Endothelial cell of umbilical vein (primary cell): ENCODE measurements around the gene PITPNB. TPM values are rescaled to one million over a fixed set of nuclear protein-coding genes. Genes with fewer than 3 reads are reported as not detected.

Experiments used
- BruUV-seq: library from RNA; stranded (reverse); fragments of 400-500 nt; replicated peaks from 2 replicates; lab custom pipeline; 2021; lab: Mats Ljungman, UMichigan
- CTCF ChIA-PET: fragments of 300-600, 350-600 bp; sonication (Branson Sonifier 250); formaldehyde crosslinking; loops from one replicate; lab custom pipeline; 2021; ENCODE audit warnings: antibody characterized with exemption, inconsistent platforms; lab: Charles Lee
- POLR2A ChIA-PET: fragments of 300-600, 350-600 bp; sonication (Branson Sonifier 250); formaldehyde crosslinking; loops from one replicate; lab custom pipeline; 2021; ENCODE audit warnings: antibody characterized with exemption, inconsistent platforms; lab: Charles Lee
- DNase-seq: peaks from one replicate; pipeline ENCODE4 v3.0.0-alpha.2; 2011; ENCODE audit warnings: low read depth, low spot score
- FAIRE-seq: peaks from 2 replicates; lab custom pipeline; 2011; peaks lifted over from hg19 to GRCh38; lab: Jason Lieb, UNC
- H2AFZ ChIP-seq: 2 replicates; pipeline ENCODE4 v1.6.0; 2012; ENCODE audit warnings: low read depth, low read length, control low read depth, inconsistent platforms
- H3K27ac ChIP-seq: 2 replicates; pipeline ENCODE4 v1.5.1; 2011; ENCODE audit warnings: low read depth, mild to moderate bottlenecking, control low read depth, low read length, moderate library complexity; ENCODE audit not compliant: insufficient read depth
- H3K27me3 ChIP-seq, 2 experiments: 2 replicates each; pipeline versions ENCODE4 v1.6.0 to v1.6.1; 2011; ENCODE audit warnings: low read length in 2 of 2, mixed read lengths in 1 of 2; ENCODE audit not compliant: control insufficient read depth in 2 of 2, insufficient read depth in 2 of 2
- H3K36me3 ChIP-seq, 2 experiments: 2 replicates in 1 of 2; 3 replicates in 1 of 2; pipeline ENCODE4 v1.5.1; 2011; ENCODE audit warnings: low read length in 2 of 2, mild to moderate bottlenecking in 1 of 2, moderate library complexity in 1 of 2; ENCODE audit not compliant: control insufficient read depth in 2 of 2, insufficient read depth in 2 of 2; ENCODE audit errors: extremely low read depth in 1 of 2
- H3K4me1 ChIP-seq: 3 replicates; pipeline ENCODE4 v1.5.1; 2011; ENCODE audit warnings: mild to moderate bottlenecking, low read length; ENCODE audit not compliant: control insufficient read depth, insufficient read depth; ENCODE audit errors: extremely low read depth
- H3K4me2 ChIP-seq: 2 replicates; pipeline ENCODE4 v1.6.1; 2011; ENCODE audit warnings: low read length, control low read depth, mixed read lengths; ENCODE audit not compliant: insufficient read depth
- H3K4me3 ChIP-seq, 3 experiments: fragments of 200-600 bp in 1 of 3; sonication (generic), shearing (Covaris generic) in 1 of 3; replicated peaks in 1 of 3; 2 replicates each; pipeline ENCODE4 v1.5.1; 2011 to 2016; ENCODE audit warnings: control low read depth in 3 of 3, low read length in 3 of 3, mild to moderate bottlenecking in 2 of 3, inconsistent platforms in 1 of 3, low read depth in 1 of 3, moderate library complexity in 1 of 3; ENCODE audit not compliant: insufficient read depth in 1 of 3
- H3K79me2 ChIP-seq: 2 replicates; pipeline ENCODE4 v1.6.0; 2012; ENCODE audit warnings: low read length, inconsistent platforms; ENCODE audit not compliant: control insufficient read depth, insufficient read depth
- H3K9ac ChIP-seq: replicated peaks from 2 replicates; pipeline ENCODE3; 2011; ENCODE audit warnings: low read length, control low read depth; ENCODE audit not compliant: insufficient read depth; ENCODE audit errors: extremely low read depth
- H3K9me1 ChIP-seq: replicated peaks from 3 replicates; pipeline ENCODE4 v1.6.0; 2011; ENCODE audit warnings: mild to moderate bottlenecking, low read length; ENCODE audit not compliant: control insufficient read depth, insufficient read depth; ENCODE audit errors: extremely low read depth
- H3K9me3 ChIP-seq: replicated peaks from 2 replicates; pipeline ENCODE4 v1.5.1; 2012; ENCODE audit warnings: low read length, inconsistent platforms; ENCODE audit not compliant: control insufficient read depth, insufficient read depth
- H4K20me1 ChIP-seq: replicated peaks from 2 replicates; pipeline ENCODE3; 2011; ENCODE audit warnings: mild to moderate bottlenecking, low read length; ENCODE audit not compliant: control insufficient read depth, insufficient read depth; ENCODE audit errors: extremely low read depth
- CTCF ChIP-seq, 2 donors: IDR thresholded peaks; 1 replicate in 1 of 2; 2 replicates in 1 of 2; pipeline ENCODE4 v1.5.1; 2011; ENCODE audit warnings: low read length in 2 of 2, mild to moderate bottlenecking in 2 of 2, moderate library complexity in 2 of 2, control low read depth in 1 of 2, inconsistent platforms in 1 of 2, low read depth in 1 of 2; ENCODE audit not compliant: insufficient read depth in 1 of 2; ENCODE audit errors: extremely low read depth in 1 of 2
- EZH2 ChIP-seq: IDR thresholded peaks from 2 replicates; pipeline ENCODE4 v1.6.1; 2012; ENCODE audit warnings: borderline replicate concordance, low read depth, mild to moderate bottlenecking, moderate library complexity, low read length, inconsistent platforms; ENCODE audit not compliant: severe bottlenecking
- FOS ChIP-seq: IDR thresholded peaks from 2 replicates; pipeline ENCODE4 v1.6.1; 2011; ENCODE audit warnings: mild to moderate bottlenecking, low read length, moderate library complexity, borderline replicate concordance; ENCODE audit not compliant: insufficient read depth
- GATA2 ChIP-seq: IDR thresholded peaks from 2 replicates; pipeline ENCODE4 v1.7.0; 2011; ENCODE audit warnings: low read depth, mild to moderate bottlenecking, moderate library complexity, mixed read lengths, low read length; ENCODE audit not compliant: insufficient read length, insufficient read depth
- JUN ChIP-seq: IDR thresholded peaks from 2 replicates; pipeline ENCODE4 v1.6.1; 2011; ENCODE audit warnings: borderline replicate concordance, low read depth; ENCODE audit not compliant: insufficient read length, insufficient read depth
- MAX ChIP-seq: IDR thresholded peaks from 2 replicates; pipeline ENCODE4 v1.6.1; 2011; ENCODE audit not compliant: insufficient read depth, insufficient read length
- MYC ChIP-seq: IDR thresholded peaks from one replicate; pipeline ENCODE4 v1.6.1; 2011; ENCODE audit warnings: mild to moderate bottlenecking, low read depth, low read length
- POLR2A ChIP-seq: IDR thresholded peaks from 2 replicates; pipeline ENCODE4 v1.6.1; 2012; ENCODE audit warnings: low read depth, mild to moderate bottlenecking, control low read depth, low read length
- POLR2AphosphoS5 ChIP-seq: IDR thresholded peaks from 2 replicates; pipeline ENCODE4 v1.6.1; 2012; ENCODE audit warnings: low read depth, mild to moderate bottlenecking, control low read depth, low read length, moderate library complexity; ENCODE audit not compliant: insufficient read depth
- dilution Hi-C: fragments of 300-500 bp; cut with MboI; formaldehyde crosslinking; loops from one replicate; pipeline ENCODE4 v1.15.0; 2019; ENCODE audit warnings: low sequenced_read_pairs; ENCODE audit not compliant: extremely low pct_ligation_motif_present
- intact Hi-C: fragments of 100-400 bp; cut with micrococcal nuclease; formaldehyde crosslinking; loops from one replicate; pipeline ENCODE4 v1.10.0; 2022
- polyA plus RNA-seq, 4 experiments: library from polyadenylated mRNA; depleted of rRNA in 3 of 4; stranded (reverse) in 3 of 4; unstranded in 1 of 4; fragments of >200 nt; gene quantifications; 2 replicates each; pipeline versions ENCODE4 v1.2.1 to v1.2.3, GENCODE V29; 2011 to 2012; ENCODE audit warnings: missing spikeins in 1 of 4
- total RNA-seq: library from RNA; stranded (reverse); gene quantifications from 2 replicates; pipeline ENCODE4 v1.2.3, GENCODE V29; 2021

The PITPNB gene
- total and polyA plus RNA-seq, 2 donors (not counting 3 experiments of a cell fraction or from before 2014, with no cell fraction given): 29.7 to 108 TPM

DNA sequence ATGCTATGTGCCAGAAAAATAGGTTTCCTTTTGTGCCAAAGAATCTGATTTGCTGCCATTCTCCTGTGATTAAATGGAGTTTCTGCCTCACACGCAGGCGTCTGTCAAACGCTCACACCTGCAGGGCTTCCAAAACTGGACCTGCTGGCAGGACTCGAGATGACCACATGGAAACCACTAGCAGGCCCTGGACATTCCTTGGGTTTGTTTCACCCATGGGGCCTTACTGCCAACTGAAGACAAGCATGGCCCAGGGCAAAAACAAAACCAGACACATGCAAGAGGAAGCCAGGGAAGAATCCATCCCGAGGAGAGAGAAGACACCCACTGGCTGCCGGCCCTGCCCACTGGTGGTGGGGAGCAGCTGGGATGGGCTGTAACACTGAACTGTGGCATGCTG is 61.6 kb downstream of the PITPNB start:
- Histone ChIP-seq H3K9ac (no peak overlapping the region), H3K27me3 (no peaks in the 10 kb centered on the region), H3K4me3 (no peak overlapping the region), H3K4me1 (no peaks in the 10 kb centered on the region), H3K9me3 (no peaks in the 10 kb centered on the region), H3K79me2 (peaks cover 7% of the 10 kb centered on the region), H3K27ac (no peak overlapping the region), H4K20me1 (no peaks in the 10 kb centered on the region), H3K4me2 (no peak overlapping the region), H3K9me1 (no peaks in the 10 kb centered on the region), H2AFZ (no peak overlapping the region), H3K36me3 (peaks cover 22 to 36% of the 10 kb centered on the region in 2 experiments)
- dilution Hi-C loops: no loop called here
- ChIA-PET POLR2A (no interaction called here), CTCF (no interaction called here)
- TF ChIP-seq FOS (no peak), EZH2 (no peak), POLR2A (no peak), MAX (no peak), POLR2AphosphoS5 (no peak), JUN (no peak), CTCF (IDR thresholded peaks at IDR 0.05; ENCODE audit: extremely low read depth in 1 of 2, insufficient read depth in 1 of 2, low read depth in 1 of 2, low read length in 2 of 2) (no peak), MYC (no peak), GATA2 (no peak)
- DNase-seq (no peak), FAIRE-seq (no peak)
- intact Hi-C loops: no loop called here
- no TSS peak for BruUV-seq
